Tongue (tissue), 2 donors: ENCODE results near the gene PRMT6. TPM values are rescaled to one million over a fixed set of nuclear protein-coding genes. Genes with fewer than 3 reads are reported as not detected.
A peak's percentile ranks its signal among the peaks of the same experiment; 100 is the strongest.
"Not testable (repeated sequence)": the region's sequence is repeated elsewhere in the genome, so short reads cannot be mapped to it uniquely, and the experiment has no call there.

ENCODE experiments used
- DNase-seq: peaks from one replicate; pipeline ENCODE4 v3.0.0-alpha.2; 2015
- total RNA-seq: library from RNA; depleted of rRNA; stranded (reverse); fragments of >200 nt; gene quantifications from one replicate; pipeline ENCODE4 v1.2.3, GENCODE V29; 2014

The PRMT6 gene
- 12.6 TPM for total RNA-seq

DNA sequence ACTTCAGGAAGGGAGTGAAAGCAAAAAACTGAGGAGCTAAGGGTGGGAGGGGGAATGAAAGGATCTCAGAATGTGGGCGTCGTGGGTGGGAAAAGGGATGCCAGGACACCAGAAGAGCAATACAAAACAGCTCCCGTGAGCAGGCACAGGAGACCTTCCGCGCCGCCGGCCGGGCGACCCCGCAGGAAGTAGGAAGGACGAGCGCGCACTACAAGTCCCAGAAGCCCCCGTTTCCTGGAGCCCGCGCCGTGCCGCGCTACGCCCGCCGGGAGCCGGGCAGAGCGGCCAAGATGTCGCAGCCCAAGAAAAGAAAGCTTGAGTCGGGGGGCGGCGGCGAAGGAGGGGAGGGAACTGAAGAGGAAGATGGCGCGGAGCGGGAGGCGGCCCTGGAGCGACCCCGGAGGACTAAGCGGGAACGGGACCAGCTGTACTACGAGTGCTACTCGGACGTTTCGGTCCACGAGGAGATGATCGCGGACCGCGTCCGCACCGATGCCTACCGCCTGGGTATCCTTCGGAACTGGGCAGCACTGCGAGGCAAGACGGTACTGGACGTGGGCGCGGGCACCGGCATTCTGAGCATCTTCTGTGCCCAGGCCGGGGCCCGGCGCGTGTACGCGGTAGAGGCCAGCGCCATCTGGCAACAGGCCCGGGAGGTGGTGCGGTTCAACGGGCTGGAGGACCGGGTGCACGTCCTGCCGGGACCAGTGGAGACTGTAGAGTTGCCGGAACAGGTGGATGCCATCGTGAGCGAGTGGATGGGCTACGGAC, at the start of gene PRMT6:
Gene PRMT6, plus strand, starts transcription at position 249 of the 771 bp plus-strand sequence. Its CDS starts 42 bp downstream, at position 291.
- DNase-seq = peak; percentile 94

DNA sequence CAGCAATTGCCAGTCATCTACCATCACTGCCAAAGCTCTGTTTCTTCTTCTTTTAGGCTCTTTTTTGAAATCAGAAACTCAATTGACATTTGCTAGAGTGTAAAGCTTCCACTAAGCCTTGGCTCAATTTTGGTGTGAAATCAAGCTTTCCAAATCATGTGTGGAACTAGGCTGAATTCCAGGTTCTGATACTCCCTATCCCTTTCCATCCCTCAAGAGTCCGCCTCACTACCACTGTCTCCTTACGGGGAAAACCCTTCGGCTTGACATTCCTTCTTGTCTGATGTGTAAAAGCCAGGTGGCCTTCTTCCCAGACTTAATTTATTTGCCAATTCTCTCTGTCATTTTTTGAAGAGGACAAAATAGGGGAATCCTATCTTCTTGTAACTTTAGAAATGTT, 47.2 kb upstream of the PRMT6 start:
- DNase-seq = peak; percentile 69

- DNase-seq = no peak
Observed at GRCh38 chr1:107010582-107010981, 45.9 kb upstream of the PRMT6 start.

DNA sequence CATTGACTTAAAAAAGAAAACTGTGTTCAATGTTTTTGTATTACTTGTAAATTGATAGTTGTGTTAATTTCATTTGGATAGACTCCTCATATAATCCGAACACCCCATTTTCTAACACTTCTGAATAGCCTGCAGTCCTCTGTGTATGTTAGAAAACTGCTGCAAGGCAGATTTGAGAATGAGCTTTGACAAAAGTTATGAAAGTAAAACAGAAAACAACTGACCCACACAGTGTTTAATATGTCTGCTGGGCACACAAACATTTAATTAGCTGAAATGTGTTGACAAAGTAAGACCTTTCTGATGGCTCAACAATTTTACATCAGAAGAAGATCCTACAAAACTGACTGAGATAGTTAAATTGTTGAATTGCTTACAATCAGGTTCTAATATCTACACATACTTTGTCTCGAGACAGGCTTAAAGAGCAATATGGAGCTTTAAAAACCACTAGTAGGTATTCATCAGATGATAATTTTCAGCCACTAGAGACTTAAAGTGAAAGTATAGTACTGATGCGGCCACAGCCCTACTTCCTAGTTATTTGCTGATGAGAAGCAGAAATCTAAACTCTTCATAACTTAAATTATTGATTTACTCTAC, 40.0 kb upstream of the PRMT6 start:
- no peak for DNase-seq

GRCh38 chr1:107018445-107018844, 38.0 kb upstream of the PRMT6 start:
- no peak for DNase-seq

- no peak for DNase-seq
Observed at GRCh38 chr1:107019166-107019565, 37.3 kb upstream of the PRMT6 start.

DNA sequence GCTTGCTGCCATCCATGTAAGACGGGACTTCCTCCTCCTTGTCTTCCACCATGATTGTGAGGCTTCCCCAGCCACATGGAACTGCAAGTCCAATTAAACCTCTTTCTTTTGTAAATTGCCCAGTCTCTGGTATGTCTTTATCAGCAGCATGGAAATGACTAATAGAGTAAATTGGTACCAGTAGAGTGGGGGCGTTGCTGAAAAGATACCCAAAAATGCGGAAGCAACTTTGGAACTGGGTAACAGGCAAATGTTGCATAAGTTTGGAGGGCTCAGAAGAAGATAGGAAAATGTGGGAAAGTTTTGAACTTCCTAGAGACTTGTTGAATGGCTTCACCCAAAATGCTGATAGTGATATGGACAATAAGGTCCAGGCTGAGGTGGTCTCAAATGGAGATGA, 17.6 kb upstream of the PRMT6 start:
- not testable (repeated sequence) for DNase-seq

DNA sequence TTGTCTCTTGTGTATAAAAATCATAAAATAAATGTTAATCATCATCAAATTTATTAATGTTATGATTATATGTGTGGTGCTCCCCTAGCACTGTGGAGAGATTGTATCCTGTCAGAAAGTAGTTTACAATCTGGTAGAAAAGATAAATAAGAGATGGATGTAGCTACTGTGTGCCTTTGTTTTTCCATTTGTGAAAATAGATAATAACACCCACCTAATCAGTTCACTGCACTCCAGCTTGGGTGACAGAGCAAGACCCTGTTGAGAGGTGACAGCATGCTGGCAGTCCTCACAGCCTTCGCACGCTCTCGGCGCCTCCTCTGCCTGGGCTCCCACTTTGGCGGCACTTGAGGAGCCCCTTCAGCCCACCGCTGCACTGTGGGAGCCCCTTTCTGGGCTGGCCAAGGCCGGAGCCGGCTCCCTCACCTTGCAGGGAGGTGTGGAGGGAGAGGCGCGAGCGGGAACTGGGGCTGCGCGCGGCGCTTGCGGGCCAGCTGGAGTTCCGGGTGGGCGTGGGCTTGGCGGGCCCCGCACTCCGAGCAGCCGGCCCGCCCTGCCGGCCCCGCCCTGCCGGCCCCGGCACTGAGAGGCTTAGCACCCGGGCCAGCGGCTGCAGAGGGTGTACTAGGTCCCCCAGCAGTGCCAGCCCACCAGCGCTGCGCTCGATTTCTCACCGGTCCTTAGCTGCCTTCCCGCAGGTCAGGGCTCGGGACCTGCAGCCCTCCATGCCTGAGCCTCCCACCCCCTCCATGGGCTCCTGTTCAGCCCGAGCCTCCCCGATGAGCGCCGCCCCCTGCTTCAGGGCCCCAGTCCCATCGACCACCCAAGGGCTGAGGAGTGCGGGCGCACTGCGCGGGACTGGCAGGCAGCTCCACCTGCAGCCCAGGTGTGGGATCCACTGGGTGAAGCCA, 11.9 kb upstream of the PRMT6 start:
- not testable (repeated sequence) for DNase-seq

DNA sequence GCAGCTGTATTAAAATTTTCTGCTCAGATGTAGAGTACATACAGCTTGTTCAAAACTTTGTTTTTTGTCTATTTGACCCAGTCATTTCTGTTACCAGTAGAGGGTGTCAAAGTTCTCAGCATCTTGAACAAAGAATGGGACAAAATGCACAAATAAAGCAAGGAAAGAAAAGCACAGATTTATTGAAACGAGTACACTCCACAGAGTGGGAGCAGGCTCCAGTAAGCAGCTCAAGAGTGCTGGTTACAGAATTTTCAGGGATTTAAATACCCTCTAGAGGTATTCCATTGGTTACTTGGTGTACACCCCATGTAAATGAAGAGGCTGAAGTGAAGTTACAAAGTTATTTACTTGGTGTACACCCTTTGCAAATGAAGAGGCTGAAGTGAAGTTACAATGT, 8.9 kb upstream of the PRMT6 start:
- no peak for DNase-seq

- DNase-seq = no peak
Observed at GRCh38 chr1:107048241-107048640, 8.2 kb upstream of the PRMT6 start.

GRCh38 chr1:107051266-107051665, 5.2 kb upstream of the PRMT6 start:
- DNase-seq = no peak

- DNase-seq = not testable (repeated sequence)
Observed at GRCh38 chr1:107055919-107056425, 502 bp upstream of the PRMT6 start.

GRCh38 chr1:107057197-107058133, 991 bp downstream of the PRMT6 start:
- peak; percentile 86 for DNase-seq

DNA sequence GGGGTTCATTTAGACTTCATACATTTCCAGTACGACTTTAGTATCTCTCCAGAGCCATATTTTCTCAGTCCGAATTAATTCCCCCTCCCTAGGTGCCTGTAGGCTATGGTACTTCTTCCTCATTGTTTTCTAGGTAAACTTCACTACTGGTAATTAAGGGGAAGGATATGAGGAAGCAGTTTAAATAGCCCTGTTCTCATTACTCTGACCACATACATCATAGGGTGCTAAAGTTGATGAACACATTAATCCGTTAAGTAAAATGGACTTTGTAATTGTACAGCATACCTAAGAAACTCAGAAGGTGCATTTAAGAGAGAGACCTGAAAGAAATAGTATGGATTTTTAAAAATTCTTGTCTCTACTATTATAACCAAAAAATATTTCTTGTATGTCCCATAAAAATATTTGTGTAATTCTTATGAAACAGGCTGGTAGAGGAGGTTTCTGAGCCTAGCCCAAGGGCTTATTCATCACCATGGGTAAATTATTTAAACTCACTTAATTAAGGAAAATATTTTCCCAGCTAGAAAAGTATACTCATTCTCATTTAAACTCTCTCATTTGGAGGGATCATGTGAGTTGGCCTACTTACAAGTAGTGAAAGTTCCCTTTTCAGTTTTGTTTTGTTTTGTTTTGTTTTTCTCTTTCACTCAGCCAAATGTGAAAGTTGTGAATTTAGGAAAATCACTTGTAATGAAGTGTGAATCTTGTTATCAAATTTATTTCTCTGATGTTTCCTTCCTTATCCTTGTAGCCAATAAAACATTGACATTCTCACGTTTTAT, 2.0 kb downstream of the PRMT6 start:
- no peak for DNase-seq

GRCh38 chr1:107061886-107062285, 5.4 kb downstream of the PRMT6 start:
- no peak for DNase-seq

DNA sequence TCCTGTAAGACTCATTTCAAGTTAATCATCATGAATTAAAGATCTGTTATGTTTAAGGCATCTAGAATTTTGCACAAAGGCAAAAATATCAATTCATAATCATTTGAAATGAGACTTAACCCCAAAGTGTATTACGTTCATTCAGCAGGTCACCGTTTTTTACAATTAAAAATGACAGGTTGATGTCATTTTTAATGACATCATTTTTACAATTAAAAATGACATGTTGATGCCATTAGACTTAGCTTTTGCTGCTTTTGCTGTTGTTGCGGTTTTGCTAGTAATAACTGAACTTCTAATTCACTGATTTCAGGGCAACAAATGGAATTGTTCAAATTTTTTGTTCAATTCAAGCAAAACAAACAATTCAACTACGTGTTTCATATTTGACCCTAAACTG, 17.0 kb downstream of the PRMT6 start:
- no peak for DNase-seq

DNA sequence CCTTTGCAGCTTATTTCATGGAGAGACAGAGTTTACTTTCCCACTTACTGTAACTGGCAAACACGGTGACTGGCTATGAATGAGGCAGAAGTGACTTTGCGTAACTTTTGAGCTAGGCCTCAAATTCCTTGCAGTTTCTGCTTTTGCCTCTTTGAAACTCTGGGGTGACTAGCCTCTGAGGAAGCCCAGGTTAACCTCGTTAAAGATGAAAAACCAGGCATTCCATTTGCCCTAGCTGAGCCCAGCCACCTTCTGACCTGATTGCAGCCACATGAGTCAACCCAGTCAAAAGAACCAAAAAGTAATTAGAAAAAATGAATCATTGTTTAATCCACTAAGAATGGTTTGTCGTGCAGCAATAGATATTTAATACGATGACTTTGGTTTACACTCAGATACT, 20.4 kb downstream of the PRMT6 start:
- no peak for DNase-seq

GRCh38 chr1:107079249-107079648, 22.8 kb downstream of the PRMT6 start:
- DNase-seq = no peak

DNA sequence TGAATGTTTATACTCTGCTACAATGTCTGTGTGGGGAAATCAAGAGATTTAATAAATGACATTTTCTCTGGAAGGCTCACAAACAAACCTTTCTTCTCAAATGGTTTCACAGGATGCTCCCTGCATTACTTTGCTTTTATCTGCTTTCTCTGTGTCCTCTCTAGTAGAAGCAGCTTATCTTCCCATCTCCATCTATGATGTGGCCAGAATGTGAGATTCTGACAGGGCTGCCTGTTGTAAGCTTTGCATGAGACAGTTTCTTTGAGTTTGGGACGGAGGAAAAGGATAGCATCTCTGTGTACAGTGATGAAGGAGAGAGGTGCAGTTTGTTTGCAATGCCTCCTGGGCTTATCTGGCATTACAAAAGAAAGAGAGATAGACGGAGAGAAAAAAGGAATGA, 24.6 kb downstream of the PRMT6 start:
- DNase-seq = no peak

- no peak for DNase-seq
Observed at GRCh38 chr1:107091418-107091817, 34.9 kb downstream of the PRMT6 start.

- not testable (repeated sequence) for DNase-seq
Observed at GRCh38 chr1:107093395-107093794, 36.9 kb downstream of the PRMT6 start.
